K562 (cell line): Measurements from ENCODE around the gene SEC31A. TPM values are rescaled to one million over a fixed set of nuclear protein-coding genes. Genes with fewer than 3 reads are reported as not detected.

Experiments
- CBX3 ChIP-seq, 2 experiments: IDR thresholded peaks; 1 replicate in 1 of 2; 2 replicates in 1 of 2; pipeline ENCODE4 v1.6.1; 2012; ENCODE audit warnings: inconsistent platforms in 2 of 2, low read length in 2 of 2, borderline replicate concordance in 1 of 2, control low read depth in 1 of 2
- CTBP1 ChIP-seq: fragments of 450-650 bp; IDR thresholded peaks from 2 replicates; pipeline ENCODE4 v1.6.1; 2016; ENCODE audit warnings: borderline replicate concordance
- E2F3 ChIP-seq: fragments of 250-450 bp; sonication (Bioruptor Pico); IDR thresholded peaks from 2 replicates; pipeline ENCODE4 v1.4.0; 2020; ENCODE audit warnings: mild to moderate bottlenecking
- FIP1L1 ChIP-seq: fragments of 200-400 bp; formaldehyde crosslinking; IDR thresholded peaks from 2 replicates; pipeline ENCODE4 v1.6.1; 2018; ENCODE audit warnings: mild to moderate bottlenecking, low read depth, low read length; ENCODE audit not compliant: poor library complexity, severe bottlenecking
- FOXA3 ChIP-seq, 2 experiments: fragments of 450-650 bp in 1 of 2; sonication (generic) in 1 of 2; formaldehyde crosslinking; IDR thresholded peaks in 1 of 2; conservative IDR thresholded peaks in 1 of 2; 2 replicates each; pipeline versions ENCODE4 v1.4.0 to v1.8.0; 2020 to 2022; ENCODE audit warnings: mild to moderate bottlenecking in 2 of 2, missing genetic modification reagents in 1 of 2
- HDAC8 ChIP-seq: fragments of 450-650 bp; IDR thresholded peaks from 2 replicates; pipeline ENCODE4 v1.6.1; 2016; ENCODE audit warnings: mild to moderate bottlenecking, missing genetic modification characterization, moderate library complexity, missing compliant biosample characterization
- KLF10 ChIP-seq: fragments of 250-450 bp; sonication (Bioruptor Pico); IDR thresholded peaks from 2 replicates; pipeline ENCODE4 v1.6.1; 2021; ENCODE audit warnings: matching md5 sums
- LCOR ChIP-seq: sonication (generic); formaldehyde crosslinking; IDR thresholded peaks from 2 replicates; pipeline ENCODE4 v1.8.0; 2022; ENCODE audit warnings: mild to moderate bottlenecking, missing genetic modification reagents
- MBD2 ChIP-seq: sonication (generic); IDR thresholded peaks from 2 replicates; pipeline ENCODE4 v1.6.1; 2016; ENCODE audit warnings: low read depth, borderline replicate concordance
- MYC ChIP-seq, 2 experiments: fragments of 250-450 bp in 1 of 2; sonication (Bioruptor Pico) in 1 of 2; IDR thresholded peaks; 2 replicates each; pipeline versions ENCODE4 v1.5.1 to v1.6.1; 2012 to 2021; ENCODE audit warnings: low read depth in 2 of 2, borderline replicate concordance in 1 of 2, improper control_type of control experiment in 1 of 2, low read length in 1 of 2, mild to moderate bottlenecking in 1 of 2, moderate library complexity in 1 of 2
- NEUROD1 ChIP-seq: fragments of 150-350 bp; IDR thresholded peaks from 2 replicates; pipeline ENCODE4 v1.6.1; 2014; ENCODE audit warnings: borderline replicate concordance, low read length, low read depth; ENCODE audit not compliant: partially characterized antibody
- NFYB ChIP-seq: IDR thresholded peaks from 2 replicates; pipeline ENCODE4 v1.6.1; 2011; ENCODE audit warnings: mild to moderate bottlenecking, moderate library complexity; ENCODE audit not compliant: insufficient read length; ENCODE audit errors: extremely low read depth
- NR2F6 ChIP-seq: fragments of 450-650 bp; formaldehyde crosslinking; IDR thresholded peaks from 2 replicates; pipeline ENCODE4 v1.4.0; 2020; ENCODE audit warnings: mild to moderate bottlenecking
- POLR2AphosphoS2 ChIP-seq: IDR thresholded peaks from 2 replicates; pipeline ENCODE4 v1.6.1; 2012; ENCODE audit warnings: low read length, improper control_type of control experiment
- POLR2B ChIP-seq: fragments of 450-650 bp; IDR thresholded peaks from 2 replicates; pipeline ENCODE4 v1.6.1; 2018; ENCODE audit warnings: low read depth; ENCODE audit not compliant: partially characterized antibody
- PRPF4 ChIP-seq: fragments of 200-400 bp; formaldehyde crosslinking; IDR thresholded peaks from one replicate; pipeline ENCODE4 v1.6.1; 2017; ENCODE audit warnings: low read length, low read depth, mild to moderate bottlenecking; ENCODE audit not compliant: insufficient read depth, poor library complexity, severe bottlenecking
- RBM17 ChIP-seq: fragments of 200-400 bp; formaldehyde crosslinking; IDR thresholded peaks from 2 replicates; pipeline ENCODE4 v1.6.1; 2017; ENCODE audit warnings: low read depth, mild to moderate bottlenecking, low read length, borderline replicate concordance
- SMAD1 ChIP-seq: fragments of 150-350 bp; IDR thresholded peaks from 2 replicates; pipeline ENCODE4 v1.6.1; 2014; ENCODE audit warnings: low read length, low read depth; ENCODE audit not compliant: partially characterized antibody
- ZFP36 ChIP-seq: fragments of 150-350 bp; IDR thresholded peaks from 2 replicates; pipeline ENCODE4 v1.6.1; 2018; ENCODE audit warnings: low read length, low read depth; ENCODE audit not compliant: partially characterized antibody
- ZFX ChIP-seq: sonication (generic); formaldehyde crosslinking; IDR thresholded peaks from 2 replicates; pipeline ENCODE4 v1.8.0; 2022; ENCODE audit warnings: mild to moderate bottlenecking, missing genetic modification reagents, moderate library complexity
- ZNF263 ChIP-seq: sonication (generic); formaldehyde crosslinking; IDR thresholded peaks from 2 replicates; pipeline ENCODE4 v1.8.0; 2022; ENCODE audit warnings: mild to moderate bottlenecking, missing genetic modification reagents, borderline replicate concordance
- ZNF436 ChIP-seq: fragments of 250-450, 450-650 bp; sonication (Bioruptor Pico); formaldehyde crosslinking; IDR thresholded peaks from 2 replicates; pipeline ENCODE4 v1.7.0; 2020; ENCODE audit warnings: mild to moderate bottlenecking
- ZNF57 ChIP-seq: fragments of 450-650 bp; formaldehyde crosslinking; IDR thresholded peaks from 2 replicates; pipeline ENCODE4 v1.4.0; 2020; ENCODE audit warnings: mild to moderate bottlenecking, moderate library complexity
- polyA plus RNA-seq, 8 experiments: library from polyadenylated mRNA; depleted of rRNA in 4 of 8; stranded (reverse) in 5 of 8; unstranded in 3 of 8; fragments of >200 nt; fragmentation: Nextera tagmentation in 2 of 8; fragmentation: Illumina TruSeq in 1 of 8; extraction: Ambion mirVana in 2 of 8; extraction: Trizol in 1 of 8; gene quantifications; 2 replicates each; pipeline versions ENCODE4 v1.2.1 to v1.2.3, GENCODE V29; 2011 to 2014; ENCODE audit warnings: inconsistent platforms in 1 of 8, missing spikeins in 1 of 8
- total RNA-seq, 7 experiments: library from RNA; depleted of rRNA in 6 of 7; stranded (reverse); fragments of >200 nt in 6 of 7; fragmentation: Illumina TruSeq in 2 of 7; extraction: Trizol in 2 of 7; gene quantifications; 2 replicates each; pipeline versions ENCODE4 v1.2.1 to v1.2.3, GENCODE V29; 2011 to 2021; ENCODE audit warnings: low replicate concordance in 1 of 7
- TF ChIP-seq, protein P1 (sequence below): fragments of 450-650 bp; IDR thresholded peaks from 2 replicates; pipeline ENCODE4 v1.6.1; 2016; ENCODE audit warnings: antibody characterized with exemption
- TF ChIP-seq, protein P2 (sequence below): fragments of 450-650 bp; IDR thresholded peaks from 2 replicates; pipeline ENCODE4 v1.6.1; 2017; ENCODE audit warnings: antibody characterized with exemption

Gene SEC31A
- total and polyA plus RNA-seq, 9 of the 15 experiments (the other 6 are each of a cell fraction or from before 2014, with no cell fraction given), result 78.9 to 241 (median 173) TPM

DNA sequence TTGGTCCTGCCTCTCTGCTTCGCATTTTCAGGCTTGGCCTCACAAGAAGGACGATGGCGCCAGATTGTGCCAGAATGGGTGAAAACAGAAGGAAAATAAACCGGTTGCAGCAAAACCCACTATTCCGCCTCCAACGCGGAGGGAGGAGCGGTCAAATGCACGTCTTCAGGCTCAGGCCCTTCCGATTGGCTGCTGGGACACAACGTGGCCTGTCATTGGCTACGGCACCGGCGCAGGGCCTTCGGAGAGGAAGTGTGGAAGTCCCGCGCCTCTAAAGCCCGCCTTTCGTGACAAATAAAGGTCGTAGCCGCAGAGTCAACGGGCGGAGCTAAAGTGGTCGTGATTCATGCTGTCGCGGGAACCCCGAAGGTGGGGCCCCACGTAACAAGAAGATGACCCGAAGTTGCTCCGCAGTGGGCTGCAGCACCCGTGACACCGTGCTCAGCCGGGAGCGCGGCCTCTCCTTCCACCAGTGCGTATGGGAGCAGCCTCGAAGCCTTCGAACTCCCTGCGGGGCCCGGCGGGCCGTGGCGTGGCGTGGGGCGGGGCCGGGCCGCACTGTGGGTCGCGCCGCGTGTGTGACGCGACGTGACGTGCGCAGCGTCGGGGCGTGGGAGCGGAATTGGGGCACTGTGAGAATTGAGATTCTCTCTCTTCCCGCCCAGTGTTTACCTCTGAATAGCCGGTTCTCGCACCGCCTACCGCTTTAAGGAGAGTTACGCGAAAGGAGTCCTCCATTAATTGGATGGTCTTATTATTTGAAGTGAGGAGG lies 9.6 kb upstream of the SEC31A start, which contains the start of gene THAP9 (continued):
- TF ChIP-seq NFYB, result peak; percentile 95
- peak in 1 of 2 experiments; percentile 45; a peak in 1 of 3 replicates for TF ChIP-seq CBX3 (IDR thresholded peaks at IDR 0.05; ENCODE audit: borderline replicate concordance in 1 of 2, low read length in 2 of 2)
- TF ChIP-seq ZFP36, result no peak
- TF ChIP-seq, protein P1, sequence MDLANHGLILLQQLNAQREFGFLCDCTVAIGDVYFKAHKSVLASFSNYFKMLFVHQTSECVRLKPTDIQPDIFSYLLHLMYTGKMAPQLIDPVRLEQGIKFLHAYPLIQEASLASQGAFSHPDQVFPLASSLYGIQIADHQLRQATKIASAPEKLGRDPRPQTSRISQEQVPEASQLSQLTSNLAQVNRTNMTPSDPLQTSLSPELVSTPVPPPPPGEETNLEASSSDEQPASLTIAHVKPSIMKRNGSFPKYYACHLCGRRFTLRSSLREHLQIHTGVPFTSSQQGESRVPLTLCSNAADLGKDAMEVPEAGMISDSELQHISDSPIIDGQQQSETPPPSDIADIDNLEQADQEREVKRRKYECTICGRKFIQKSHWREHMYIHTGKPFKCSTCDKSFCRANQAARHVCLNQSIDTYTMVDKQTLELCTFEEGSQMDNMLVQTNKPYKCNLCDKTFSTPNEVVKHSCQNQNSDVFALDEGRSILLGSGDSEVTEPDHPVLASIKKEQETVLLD, result peak; percentile 85
- peak; percentile 95 for TF ChIP-seq LCOR (CRISPR knock-in tag)
- TF ChIP-seq ZNF263 (CRISPR knock-in tag), result peak; percentile 66; the same call in 1 of the 2 replicates
- peak; percentile 97 for TF ChIP-seq ZFX (CRISPR knock-in tag)
- TF ChIP-seq KLF10 (CRISPR knock-in tag), result no peak
- TF ChIP-seq MBD2, result peak; percentile 96
- TF ChIP-seq RBM17, result no peak
- peak; percentile 91 for TF ChIP-seq MYC (IDR thresholded peaks at IDR 0.05; ENCODE audit: low read depth, low read length)
- TF ChIP-seq MYC (CRISPR knock-in tag; IDR thresholded peaks at IDR 0.05; ENCODE audit: borderline replicate concordance, low read depth), result no peak
- TF ChIP-seq NR2F6 (CRISPR knock-in tag), result no peak
- TF ChIP-seq ZNF436 (CRISPR knock-in tag), result no peak
- TF ChIP-seq POLR2AphosphoS2, result peak; percentile 48; the same call in 1 of the 2 replicates
- TF ChIP-seq CTBP1, result peak; percentile 77; the same call in 1 of the 2 replicates
- TF ChIP-seq FIP1L1, result peak; percentile 88
- TF ChIP-seq POLR2B, result peak; percentile 98
- TF ChIP-seq ZNF57, result no peak
- TF ChIP-seq, protein P2, sequence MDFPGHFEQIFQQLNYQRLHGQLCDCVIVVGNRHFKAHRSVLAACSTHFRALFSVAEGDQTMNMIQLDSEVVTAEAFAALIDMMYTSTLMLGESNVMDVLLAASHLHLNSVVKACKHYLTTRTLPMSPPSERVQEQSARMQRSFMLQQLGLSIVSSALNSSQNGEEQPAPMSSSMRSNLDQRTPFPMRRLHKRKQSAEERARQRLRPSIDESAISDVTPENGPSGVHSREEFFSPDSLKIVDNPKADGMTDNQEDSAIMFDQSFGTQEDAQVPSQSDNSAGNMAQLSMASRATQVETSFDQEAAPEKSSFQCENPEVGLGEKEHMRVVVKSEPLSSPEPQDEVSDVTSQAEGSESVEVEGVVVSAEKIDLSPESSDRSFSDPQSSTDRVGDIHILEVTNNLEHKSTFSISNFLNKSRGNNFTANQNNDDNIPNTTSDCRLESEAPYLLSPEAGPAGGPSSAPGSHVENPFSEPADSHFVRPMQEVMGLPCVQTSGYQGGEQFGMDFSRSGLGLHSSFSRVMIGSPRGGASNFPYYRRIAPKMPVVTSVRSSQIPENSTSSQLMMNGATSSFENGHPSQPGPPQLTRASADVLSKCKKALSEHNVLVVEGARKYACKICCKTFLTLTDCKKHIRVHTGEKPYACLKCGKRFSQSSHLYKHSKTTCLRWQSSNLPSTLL, result no peak
- TF ChIP-seq SMAD1, result peak; percentile 80
- TF ChIP-seq PRPF4, result peak; percentile 50
- TF ChIP-seq E2F3, result peak; percentile 47; the same call in 1 of the 2 replicates
- peak; percentile 80; the same call in 1 of the 2 replicates for TF ChIP-seq HDAC8 (tag)
- TF ChIP-seq NEUROD1, result peak; percentile 88
- peak; percentile 10 to 91; a peak in 2 of 4 replicates for TF ChIP-seq FOXA3 (CRISPR knock-in tag; conservative IDR thresholded peaks at IDR 0.05 in 1 of 2, IDR thresholded peaks at IDR 0.05 in 1 of 2)
